CD4-positive, alpha-beta T cell treated with Interleukin-6 for 4 hours (primary cell): Measurements from ENCODE around the gene DNM1.

Experiments
- DNase-seq: peaks from one replicate; pipeline ENCODE4 v3.0.0-alpha.2; 2020; ENCODE audit warnings: mixed read lengths

DNM1 gene

DNA sequence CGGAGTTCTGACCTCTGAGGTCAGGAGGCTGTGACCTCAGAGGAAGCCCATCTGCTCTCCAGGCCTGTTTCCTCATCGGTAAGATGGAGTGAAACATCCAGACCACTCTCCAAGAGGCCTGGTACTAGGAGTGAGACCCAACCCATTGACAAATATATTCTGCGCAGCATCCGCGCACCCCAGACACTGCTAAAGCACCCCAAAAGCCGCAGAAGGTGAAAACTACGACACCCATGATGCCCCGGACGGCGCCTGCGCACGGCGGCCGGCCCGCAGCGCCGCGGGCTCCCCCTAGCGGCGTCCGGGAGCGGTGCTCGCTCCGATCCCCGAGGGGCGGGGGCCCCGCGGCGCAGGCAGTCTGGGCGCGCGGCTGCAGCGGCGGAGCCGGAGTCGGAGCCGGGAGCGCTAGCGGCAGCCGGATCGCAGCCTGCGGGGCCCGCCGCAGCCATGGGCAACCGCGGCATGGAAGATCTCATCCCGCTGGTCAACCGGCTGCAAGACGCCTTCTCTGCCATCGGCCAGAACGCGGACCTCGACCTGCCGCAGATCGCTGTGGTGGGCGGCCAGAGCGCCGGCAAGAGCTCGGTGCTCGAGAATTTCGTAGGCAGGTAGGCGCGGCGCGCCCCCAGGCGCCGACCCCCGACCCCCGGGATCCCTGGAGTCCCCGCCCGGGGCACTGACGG is at the start of gene DNM1:
Gene DNM1, plus strand, starts transcription at position 356 of the 683 bp plus-strand sequence. Its CDS starts 92 bp downstream, at position 448.
- DNase-seq = peak; percentile 75

DNA sequence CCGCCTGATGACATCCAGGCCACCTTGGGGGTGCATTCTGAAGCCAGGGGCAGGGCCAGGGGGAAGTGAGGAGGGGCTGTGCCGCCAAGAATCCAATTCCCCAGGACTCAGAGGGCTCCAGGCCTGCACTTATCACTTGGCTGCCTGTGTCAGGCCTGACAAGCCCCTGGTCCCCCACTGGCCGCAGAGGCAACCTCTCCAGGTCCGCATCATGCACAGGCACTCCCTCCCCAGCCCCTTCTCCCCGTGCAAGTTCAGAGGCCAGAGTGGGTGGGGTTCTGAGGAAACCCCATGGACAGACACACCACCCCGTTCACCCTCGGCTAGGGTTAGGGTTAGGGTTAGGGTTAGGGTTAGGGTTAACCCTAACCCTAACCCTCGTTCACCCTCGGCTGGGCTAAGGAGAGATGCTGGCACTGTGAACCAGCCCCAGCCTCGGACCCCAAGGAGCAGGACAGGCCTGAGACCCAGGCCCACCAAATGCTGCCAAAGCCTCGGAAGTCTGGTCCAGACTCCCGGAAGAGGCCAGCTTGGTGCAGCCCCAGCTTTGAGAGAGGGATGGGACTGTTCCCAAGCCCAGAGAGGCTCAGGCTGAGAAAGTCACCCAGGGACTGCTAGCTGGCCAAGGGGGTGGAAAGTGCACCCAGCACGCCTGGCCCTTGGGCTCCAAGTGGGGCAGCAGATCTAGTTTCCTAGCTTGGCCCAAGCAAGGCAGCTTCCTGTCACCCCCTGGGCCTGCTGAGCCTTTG is 49.1 kb upstream of the DNM1 start:
- no peak for DNase-seq

DNA sequence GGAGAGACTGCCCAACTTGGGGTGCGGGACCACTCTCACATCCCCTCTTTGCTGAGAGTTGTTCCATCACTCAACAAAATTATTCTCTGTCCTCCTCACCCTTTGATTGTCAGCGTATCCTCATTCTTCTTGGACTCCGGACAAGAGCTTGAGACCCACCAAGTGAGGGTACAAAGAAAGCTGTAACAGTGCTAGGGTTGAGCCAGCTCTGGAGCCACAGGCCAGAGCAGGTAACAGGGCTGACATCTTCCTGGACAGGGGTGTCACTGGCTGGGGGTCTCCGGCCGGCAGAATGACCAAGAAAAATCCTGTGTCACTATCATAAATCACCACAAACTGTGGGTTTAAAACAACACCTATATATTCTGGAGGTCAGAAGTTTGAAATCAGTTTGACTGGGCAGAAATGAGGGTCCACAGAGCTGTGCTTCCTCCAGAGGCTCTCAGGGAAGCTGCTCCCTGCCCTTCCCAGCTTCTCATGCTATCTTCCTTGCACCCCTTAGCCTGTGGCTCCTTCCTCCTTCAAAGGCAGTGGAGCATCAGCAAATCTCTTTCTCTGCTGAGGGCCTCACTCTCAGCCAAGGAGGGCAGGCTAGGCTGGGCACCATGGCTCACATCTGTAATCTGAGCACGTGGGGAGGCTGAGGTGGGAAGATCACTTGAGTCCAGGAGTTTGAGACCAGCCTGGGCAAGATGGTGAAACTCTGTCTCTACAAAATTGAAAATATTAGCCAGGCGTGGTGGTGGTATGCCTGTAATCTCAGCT is 47.3 kb upstream of the DNM1 start:
- DNase-seq = no peak

DNA sequence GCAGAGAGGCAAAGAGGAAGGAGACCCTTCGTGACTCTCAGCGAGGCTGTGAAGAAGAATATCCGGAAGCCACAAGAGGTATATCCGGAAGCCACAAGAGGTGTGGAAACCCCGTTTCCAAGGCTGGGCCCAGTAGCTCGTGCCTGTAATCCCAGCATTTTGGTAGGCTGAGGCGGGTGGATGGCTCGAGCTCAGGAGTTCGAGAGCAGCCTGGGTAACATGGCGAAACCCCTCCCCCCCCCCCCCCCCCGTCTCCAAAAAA is 43.7 kb upstream of the DNM1 start:
- DNase-seq = peak; percentile 65

DNA sequence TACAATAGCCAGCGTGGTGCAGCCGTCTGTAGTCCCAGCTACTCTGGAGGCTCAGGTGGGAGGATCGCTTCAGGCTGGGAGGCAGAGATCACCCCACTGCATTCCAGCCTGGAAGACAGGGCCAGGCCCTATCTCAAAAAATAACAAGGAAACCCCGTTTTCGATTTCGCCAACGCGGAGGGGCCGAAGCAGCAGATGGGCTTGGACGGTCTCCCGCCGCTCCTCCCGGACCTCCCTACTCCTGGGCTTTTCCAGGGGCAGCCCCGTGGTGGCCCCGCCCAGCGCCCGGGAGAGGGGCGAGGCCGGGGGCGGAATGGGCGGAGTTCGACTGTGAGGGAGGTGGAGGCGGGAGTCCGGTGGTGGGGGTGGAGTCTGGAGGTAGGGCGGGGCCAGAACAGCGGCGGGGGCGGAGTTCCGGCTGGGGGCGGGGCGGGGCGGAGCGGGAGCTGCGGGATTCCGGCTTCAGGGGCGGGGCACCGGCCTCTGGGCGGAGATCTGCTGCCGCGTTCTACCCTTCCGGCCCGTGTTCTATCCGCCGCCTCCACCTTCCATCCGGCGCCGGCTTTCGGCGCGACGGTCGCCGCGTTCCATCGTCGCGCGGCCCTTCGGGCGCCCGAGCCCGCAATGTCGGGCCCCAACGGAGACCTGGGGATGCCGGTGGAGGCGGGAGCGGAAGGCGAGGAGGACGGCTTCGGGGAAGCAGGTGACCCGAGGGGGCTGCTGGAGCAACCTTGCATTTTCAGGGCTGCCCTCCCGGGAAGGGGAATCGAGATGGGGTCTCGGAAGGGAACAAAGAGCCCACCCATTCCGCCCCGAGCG is 43.2 kb upstream of the DNM1 start, which contains the start of gene BBLN:
Gene BBLN, plus strand, starts transcription at position 482 of the 819 bp plus-strand sequence. Its CDS starts 143 bp downstream, at position 625.
- peak; percentile 97 for DNase-seq

DNA sequence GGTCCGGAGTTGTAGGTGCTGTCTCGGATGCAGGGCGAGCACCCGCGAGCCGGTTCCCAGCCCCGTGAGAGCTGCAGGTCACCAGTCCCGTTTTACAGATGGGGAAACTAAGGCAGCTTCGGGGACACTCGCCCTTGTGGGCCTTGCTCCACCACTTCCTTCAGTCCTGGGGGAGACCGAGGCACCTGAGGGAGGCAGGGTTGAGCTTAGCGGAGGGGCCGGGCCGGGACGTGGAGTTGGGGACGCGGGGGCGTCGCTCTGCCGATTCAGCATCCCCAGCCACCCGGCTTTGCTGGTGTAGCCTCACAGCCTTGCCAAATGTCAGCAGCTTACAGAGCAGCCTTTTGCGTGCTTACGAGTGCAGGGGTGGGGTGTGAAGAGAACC is 42.6 kb upstream of the DNM1 start:
- peak; percentile 55 for DNase-seq

DNA sequence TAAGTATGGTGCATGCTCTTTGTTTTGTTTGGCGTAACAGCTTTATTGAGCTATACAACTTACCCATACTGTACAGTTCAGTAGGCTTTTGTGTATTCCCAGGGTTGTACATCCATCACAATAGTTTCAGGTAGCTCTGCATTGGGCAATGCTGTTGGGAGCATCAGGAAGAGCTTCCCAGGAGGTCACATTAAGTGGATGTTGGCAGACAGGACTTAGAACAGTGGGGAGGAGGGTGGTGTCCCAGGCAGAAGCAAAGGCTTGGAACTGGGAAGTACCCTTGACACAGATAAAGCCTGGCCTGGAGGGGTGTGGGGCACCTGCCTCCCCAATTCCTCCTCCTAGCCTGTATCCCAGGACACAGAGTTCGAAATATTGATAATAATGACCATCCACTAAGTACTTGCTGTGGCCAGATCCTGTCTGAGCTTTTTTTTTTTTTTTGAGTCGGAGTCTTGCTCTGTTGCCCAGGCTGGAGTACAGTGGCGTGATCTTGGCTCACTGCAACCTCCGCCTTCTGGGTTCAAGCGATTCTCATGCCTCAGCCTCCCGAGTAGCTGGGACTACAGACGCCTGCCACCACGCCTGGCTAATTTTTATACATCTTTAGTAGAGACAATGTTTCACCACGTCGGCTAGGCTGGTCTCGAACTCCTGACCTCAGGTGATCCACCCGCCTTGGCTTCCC is 41.8 kb upstream of the DNM1 start:
- no peak for DNase-seq

DNA sequence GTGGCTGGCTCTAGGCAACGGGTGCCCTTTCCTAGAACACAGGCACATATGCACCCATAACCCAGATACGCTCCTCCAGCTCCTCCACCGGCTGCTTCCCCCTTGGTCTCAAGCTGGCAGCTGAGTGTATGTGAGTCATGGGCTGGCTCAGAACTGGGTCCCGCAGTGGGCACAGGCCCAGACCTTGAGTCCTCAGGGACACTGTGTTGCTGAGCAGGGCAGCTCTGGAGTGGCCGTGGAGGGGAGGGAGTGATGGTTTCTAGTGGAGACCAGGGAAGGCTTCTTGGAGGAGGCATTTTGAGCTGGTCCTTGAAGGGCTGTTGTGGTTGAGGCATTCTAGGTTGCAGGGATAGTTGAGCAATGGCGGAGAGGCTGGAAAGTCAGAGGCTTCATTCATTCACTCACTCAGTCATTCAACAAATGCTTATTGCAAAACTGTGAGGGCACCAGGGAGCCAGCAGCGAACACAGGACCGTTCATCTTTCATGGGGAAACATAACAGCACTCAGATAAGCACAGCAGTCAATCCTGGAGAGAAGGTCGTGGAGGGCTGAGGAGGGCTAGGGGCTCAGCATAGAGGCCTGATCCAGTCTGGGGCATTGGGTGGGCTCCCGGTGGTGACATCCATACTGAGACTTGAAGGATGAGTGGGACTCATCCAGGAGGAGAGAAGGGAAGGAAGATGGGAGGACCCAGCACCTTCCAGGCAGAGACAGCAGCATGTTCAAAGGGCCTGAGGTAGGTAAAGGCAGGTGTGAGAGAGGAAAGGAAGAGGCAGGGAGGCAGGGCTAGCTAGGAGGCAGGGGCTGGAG is 40.8 kb upstream of the DNM1 start:
- DNase-seq = no peak

DNA sequence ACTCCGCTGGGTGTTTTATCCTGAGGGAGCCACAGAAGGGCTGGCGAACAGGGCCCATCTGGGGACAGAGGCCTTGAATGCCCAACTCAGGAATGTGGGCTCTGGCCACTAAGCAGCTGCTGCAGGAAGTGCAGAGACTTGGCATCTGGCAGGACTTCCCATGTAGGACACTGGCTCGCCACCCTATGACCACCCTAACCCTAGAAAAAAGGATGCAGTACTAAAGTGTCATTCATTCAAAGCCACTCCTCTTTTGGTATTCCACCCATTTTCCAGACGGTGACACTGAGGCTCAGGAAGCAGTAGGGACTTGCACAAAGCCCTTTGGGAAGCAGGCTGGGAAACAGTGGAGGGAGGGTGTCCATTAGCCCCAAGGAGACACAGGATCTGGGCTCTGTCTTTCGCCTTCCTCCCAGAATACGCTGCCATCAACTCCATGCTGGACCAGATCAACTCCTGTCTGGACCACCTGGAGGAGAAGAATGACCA is 40.1 kb upstream of the DNM1 start:
- no peak for DNase-seq

DNA sequence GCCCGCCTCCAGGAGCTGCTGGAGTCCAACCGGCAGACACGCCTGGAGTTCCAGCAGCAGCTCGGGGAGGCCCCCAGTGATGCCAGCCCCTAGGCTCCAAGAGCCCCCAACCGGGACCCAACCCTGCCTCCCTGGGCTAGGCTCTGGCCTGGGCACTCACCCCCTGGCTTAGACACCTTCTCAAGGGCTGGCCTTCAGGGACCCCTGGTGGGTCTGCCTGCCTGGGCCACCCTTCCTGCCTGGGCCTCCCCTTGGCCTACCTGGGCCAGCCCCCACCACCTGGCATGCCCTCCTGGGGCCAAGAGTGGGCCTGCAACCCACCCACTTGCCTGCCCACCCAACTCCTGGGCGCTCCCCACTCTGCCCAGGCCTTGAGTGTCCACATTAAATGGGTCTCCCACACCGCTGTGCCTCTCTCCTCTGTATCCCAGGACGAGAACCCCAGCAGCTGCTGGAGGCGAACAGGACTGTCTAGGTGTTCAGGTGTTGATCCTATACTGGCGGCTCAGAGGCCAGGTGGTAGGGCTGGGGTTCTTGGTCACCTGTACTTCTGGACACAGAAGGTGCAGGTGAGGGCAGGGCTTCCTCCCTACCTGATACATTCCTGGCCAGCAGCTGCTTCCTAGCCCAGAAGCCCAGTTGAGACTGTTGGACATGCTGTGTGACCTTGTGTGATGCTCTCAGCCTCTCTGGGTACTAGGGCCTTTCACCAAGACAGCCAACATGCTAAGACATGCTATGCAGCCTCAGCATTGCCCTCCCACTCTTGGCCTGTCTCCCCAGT is 39.5 kb upstream of the DNM1 start:
- DNase-seq = no peak

DNA sequence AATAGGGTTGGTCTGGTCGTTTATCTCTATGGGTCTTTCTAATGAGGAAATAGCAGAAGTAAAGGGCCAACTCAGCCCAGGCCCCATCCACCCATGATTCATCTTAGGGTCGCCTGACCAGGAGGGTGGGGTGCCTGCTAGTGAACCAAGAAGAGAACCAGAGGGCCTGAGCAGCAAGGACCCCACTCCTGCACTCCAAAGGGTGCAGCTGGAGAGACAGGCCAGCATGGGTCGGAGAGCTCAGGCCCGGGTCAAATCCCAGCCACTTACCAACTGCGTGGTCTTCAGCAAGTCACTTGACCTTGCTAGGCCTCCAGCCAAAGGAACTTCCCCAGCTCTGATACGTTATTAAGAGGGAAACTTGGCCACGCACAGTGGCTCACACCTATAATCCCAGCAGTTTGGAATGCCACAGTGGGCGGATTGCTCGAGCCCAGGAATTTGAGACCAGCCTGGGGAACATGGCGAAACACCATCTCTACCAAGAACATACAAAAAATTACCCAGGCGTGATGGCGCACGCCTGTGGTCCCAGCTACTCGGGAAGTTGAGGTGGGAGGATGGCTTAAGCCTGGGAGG is 38.8 kb upstream of the DNM1 start:
- DNase-seq = no peak

DNA sequence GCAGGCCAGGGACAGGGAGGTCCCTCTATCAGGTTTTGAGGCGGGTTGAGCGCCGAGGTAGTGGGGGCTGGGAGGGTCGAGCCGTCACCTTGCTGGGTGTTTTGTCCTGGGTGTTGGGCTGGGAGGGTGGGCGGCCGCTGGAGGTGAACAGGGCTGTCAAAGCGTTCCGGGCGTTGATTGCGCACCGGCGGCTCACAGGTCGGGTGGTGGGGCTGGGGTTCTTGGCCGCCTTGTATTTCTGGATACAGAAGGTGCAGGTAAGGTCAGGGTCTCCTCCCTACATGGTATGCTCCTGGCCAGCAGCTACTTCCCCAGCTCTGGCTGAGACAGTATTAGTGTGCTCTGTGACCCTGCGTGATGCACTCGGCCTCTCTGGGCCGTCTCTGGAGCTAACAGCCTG is 37.0 kb upstream of the DNM1 start:
- DNase-seq = no peak

DNA sequence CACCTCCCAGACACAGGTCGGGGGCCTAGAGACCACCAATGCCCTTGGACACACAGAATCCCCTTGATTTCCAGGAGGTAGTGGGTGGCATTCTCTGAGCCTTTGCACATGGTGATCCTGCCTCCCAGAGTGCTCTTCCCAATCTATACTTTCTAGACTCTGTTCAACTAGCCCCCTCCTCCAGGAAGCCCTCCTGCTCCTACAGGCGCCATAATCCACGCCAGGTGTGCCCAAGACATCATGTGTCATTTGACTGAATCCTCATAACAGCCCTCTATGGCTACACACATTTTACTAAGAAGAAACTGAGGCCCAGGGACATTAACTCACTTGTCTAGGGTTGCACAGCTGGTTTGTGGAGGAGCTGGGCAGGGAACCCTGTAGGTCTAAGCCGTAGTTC is 36.0 kb upstream of the DNM1 start:
- no peak for DNase-seq

DNA sequence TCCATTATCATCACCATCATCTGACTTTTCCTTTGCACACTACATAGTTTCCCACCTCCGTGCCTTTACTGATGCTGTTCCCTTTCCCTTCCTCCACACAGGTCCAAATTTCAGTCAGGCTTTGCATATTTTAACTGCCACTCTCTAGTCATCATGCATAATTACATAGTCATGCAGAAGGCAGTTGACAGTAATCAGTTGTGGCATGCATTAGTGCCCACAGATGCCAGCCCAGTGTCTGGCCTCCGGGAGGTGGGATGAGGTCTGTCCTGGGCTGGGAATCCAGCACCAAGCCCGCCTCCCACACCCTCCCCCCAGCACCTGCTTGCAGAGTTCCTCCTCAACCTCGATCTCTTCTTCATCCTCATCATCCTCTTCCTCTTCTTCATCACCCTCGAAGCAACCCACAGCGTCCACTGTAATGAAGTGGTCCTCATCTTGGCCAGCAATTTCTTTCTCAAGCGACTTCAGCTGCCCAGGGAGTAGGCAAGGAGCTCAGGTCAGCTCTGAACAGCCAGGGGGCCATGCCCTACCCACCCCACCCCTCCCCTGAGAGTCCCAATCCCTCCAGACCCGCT is 34.4 kb upstream of the DNM1 start:
- DNase-seq = no peak

DNA sequence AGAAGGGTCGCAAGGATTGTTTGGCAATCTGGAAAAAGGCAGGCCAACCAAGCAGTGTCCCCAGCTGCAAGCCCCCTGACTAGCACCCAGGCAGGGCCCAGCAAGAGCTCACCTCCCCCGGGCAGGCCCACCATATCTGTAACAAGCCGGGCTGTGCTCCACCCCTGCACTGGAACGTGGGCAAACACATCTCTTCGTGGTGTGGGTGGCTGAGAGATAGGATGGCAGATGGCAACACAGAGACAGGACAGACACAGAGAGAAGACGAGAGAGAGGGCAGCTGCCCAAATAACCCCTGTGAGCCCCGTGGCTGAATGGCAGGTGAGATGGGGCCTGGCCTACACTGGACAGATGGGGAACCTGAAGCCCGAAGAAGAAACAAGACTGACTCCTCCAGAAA is 33.7 kb upstream of the DNM1 start:
- DNase-seq = no peak

DNA sequence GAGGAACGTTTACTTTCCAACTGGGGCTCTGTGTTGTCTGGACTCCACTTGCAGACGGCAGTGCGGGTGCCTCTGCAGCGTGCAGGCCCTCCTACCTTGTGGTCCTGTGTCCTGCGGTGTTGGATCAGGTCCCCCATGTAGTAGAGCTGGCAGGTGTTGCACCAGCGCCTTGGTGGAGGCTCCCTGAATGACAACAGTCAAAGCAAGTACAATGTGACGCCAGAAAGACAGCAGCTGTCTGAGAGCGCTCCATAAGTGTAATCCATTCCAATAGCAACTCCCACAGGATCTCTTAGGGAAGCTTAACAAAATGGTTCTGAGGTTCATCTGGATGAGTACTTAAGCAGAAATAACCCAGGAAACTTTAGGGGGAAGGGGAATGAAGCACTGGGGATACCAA is 33.3 kb upstream of the DNM1 start:
- no peak for DNase-seq

DNA sequence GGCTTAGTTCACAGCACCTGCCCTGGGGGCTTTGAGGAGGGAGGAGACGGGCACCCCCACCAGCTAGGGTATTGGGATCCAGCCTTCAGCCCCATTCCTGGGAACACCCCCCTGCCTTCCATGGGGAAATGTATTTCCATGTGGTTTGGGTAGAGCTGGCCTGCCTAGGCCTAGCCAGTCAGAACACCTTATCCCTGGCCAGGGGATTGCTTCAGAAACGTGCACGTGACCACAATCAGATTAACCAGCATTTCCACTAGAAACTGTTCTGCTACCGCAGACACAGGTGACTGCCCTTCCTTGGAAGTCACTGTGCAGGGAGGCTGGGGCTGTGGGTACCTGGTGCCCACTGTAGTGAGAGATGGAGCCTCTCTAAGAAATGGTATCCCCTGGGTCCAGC is 29.1 kb upstream of the DNM1 start:
- DNase-seq = no peak

DNA sequence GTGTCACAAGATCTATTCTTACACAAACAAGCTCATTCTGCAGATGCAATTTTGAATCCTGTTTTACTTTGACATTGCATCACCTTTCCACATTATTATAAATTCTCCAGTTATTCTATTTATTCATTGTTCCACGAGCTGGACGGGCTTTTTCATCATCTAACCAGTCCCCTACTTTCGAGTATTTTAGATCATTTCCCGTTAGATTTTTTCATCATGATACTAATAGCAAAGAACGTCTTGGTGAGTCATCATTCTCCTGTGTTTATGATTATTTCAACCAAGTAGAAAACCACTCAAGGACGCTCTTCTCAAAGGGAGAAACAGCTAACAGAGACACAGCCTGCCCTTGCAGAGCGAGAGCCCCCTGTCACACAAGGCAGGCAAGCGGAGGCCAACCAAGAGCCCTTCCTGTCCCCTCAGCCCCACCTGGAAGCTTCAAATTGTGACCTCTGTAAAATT is 28.0 kb upstream of the DNM1 start:
- no peak for DNase-seq

DNA sequence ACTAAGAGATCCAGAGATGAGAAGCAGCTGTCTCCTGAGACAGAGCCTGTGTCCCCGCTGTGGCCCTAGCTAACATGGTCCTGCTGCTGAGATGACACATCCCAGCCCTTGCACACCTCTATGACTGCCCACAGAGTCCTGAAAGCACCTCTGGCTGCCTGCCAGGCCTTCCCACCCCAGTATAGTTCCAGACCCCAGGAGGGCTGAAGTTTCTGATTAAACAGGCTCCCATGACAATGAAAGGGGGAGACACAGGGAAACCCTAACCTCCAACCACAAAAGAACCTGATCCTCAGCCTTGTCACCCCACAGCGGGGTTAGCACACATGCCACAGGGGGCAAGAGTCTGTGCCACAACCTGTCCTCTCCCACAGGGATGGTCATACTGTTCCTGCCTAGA is 27.5 kb upstream of the DNM1 start:
- no peak for DNase-seq
